ENCODE results near the gene SPATA7.

SPATA7 gene

DNA sequence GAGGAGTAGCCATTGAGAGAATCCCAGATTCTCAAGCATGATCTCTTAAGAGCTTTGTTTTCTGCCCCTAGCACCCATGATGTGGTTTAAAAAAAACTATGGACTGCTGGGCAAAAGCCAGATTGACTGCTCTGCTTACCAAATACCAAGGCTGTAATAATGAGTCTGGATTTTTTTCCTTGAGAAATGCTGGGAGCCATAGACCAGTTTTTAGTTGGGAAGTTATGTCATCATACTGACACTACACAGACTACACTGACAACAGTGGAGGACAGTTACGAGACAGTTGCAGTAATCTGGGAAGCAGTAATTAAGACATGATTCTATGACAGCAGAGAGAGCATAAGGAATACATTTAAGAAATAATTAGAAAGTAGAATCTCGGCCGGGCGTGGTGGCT, 35.8 kb downstream of the SPATA7 start:
- no peak for DNase-seq

DNA sequence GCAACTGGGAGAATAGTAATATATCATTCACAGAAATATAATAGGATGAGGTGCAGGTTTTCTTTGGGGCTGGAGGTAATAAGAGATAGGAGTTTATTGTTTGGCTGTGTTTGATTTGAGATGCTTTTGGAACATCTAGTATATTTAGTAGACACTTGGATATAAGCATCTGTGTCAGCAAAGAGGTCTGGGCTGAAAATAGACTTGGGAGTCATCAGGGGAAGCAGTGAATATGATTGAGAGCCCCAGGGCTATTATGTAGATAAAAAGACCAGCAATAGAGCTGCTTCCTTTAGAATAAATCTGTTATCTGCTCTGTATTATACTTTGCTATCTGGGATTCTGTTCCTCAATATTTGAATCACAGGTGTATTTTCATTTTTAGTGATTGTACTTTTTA, 36.6 kb downstream of the SPATA7 start:
- DNase-seq = no peak

DNA sequence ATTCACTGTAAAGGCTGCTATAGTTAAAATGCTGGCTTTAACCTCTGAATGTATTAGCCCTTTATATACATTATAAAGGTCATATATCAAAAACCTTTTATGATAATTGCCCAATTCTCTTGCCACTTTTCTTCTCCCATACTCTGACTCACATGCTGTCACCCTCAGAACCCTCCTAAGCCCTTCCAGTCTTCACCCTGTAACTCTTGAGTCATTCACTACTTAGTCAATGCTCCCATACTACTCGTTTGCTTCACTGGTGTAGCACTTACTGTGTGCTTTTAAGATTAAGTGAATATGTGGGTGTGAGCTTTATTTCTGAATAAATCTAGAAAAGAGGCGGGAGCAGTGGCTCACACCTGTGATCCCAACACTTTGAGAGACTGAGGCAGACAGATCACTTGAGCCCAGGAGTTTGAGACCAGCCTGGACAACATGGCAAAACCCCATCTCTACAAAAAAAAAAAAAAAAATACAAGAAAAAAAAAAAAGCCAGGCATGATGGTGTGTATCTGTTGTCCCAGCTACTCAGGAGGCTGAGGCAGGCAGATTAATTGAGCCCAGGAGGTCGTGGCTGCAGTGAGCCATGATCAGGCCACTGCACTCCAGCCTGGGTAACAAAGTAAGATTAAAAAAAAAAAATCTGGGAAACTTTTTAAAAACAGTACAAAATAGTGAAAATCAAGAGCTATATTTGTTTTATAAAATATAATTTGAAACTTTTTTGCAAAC, 37.6 kb downstream of the SPATA7 start:
- no peak for DNase-seq

DNA sequence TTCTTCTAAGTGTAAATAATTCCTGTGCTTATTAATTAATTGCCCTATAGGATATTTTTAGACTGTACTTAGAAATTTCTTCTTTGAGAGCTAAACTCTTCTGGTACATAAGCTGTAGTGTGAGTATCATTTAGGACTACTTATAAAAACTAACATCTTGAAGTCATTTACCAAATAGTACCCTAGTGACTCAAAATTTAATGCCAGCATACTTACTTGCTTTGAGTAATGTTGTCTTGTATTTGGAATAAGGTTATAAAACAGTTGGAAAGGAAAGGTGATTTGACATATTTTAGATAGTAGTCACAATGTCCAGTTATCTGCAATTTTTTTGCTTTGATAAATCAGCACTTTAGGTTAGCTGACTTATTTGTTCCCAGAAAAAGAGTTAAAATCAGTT, 39.1 kb downstream of the SPATA7 start:
- DNase-seq = no peak

DNA sequence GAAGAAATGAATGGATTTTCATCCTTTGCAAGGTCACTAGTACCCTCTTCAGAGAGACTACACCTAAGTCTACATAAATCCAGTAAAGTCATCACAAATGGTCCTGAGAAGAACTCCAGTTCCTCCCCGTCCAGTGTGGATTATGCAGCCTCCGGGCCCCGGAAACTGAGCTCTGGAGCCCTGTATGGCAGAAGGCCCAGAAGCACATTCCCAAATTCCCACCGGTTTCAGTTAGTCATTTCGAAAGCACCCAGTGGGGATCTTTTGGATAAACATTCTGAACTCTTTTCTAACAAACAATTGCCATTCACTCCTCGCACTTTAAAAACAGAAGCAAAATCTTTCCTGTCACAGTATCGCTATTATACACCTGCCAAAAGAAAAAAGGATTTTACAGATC, 40.8 kb downstream of the SPATA7 start:
- no peak for DNase-seq

DNA sequence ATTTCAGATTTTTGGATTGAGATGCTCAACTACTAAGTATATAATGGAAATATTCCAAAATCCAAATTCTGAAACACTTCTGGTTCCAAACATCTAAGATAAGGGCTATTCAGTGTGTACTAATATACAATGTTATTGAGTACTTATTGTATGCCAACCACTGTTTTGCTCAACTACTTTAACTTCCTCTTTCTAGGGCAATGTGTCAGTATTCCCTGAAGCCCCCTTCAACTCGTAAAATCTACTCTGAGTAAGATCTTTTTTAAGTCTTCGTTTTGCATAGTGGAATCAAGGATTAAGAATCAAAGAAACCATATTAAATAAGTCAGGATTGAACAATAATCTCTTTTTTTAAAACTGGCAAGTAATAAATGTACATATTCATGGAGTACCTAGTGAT, 45.5 kb downstream of the SPATA7 start:
- DNase-seq = no peak

DNA sequence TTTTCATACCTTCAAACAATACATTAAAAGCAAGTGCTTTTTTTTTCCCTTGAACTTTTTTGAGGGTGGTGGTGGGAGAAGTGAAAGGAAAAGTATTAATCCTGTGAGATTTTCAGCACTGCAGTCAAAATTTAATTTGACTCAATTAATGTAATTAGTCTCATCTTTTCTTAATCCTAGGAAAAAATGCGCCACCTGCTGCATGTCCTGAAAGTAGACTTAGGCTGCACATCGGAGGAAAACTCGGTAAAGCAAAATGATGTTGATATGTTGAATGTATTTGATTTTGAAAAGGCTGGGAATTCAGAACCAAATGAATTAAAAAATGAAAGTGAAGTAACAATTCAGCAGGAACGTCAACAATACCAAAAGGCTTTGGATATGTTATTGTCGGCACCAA, 52.2 kb downstream of the SPATA7 start:
- no peak for DNase-seq

DNA sequence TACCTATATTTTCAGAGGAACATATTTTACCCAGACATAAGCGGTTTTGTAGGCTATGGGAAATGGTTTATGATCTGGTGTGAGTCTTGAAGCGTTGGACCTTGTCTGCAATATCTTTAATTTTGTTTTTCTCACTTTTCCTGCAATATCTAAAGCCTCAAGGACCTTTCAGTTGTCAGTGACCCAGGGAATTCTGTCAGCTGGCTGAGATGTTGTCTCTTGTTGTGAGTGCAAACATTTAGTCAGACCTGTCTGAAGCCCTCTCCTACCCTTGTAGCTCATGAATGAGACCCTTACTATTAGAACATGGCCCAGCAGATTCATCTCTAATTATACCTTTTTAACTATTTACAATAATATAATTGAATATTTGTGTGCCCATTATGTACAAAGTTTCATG, 53.6 kb downstream of the SPATA7 start:
- DNase-seq = no peak

DNA sequence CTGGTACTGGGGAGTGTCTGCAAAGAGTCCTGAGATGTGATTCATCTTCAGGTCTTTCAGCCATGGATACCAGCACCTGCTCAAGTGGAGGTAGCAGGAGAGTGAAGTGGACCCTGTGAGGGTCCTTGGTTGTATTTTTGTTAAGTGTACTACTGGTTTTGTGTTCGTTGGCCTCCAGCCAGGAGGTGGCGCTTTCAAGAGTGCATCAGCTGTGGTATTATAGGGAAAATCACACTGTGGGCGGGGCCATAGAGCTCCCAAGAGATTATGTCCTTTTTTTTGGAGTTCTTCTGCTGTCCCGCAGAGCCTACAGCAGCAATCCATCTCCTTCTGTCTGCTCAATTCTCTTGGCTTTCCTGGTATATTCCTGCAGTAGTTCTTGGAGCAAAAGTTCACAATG, 66.8 kb downstream of the SPATA7 start:
- DNase-seq = no peak

DNA sequence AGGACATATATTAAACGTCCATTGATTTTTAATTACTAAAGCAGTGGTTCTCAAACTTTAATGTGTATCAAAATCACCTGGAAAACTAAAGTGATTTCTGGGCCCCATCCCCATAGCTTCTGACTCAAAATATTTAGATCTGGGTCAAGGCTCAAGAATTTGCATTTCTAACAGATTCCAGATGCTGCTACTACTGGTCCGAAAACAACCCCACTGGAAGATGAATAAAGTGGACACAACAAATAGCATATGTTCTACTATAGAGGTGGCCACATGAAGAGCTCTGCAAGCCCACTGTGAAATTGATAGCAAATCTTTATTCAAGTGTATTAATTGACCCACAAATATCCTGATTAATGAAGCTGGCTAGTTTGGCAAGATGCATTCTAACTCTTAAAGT, 69.4 kb downstream of the SPATA7 start:
- DNase-seq = no peak

DNA sequence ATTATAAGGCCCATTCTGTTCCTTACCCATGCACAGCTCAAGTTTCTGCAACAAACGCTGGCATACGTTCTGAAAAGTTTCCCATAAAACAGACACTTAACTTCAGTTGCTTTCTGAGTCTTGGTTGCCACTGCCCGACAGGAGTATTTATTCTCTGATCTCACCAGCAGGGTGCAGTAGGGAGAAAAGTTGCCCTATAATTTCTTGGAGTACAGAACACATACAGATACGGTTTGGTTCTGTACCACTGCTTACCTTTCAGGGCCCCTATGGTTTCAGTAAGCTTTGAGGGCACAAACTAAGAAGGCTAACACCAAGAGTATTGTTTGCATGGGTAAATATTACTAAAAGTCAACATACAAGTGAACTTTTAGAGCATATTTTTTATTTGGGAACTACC, 77.9 kb downstream of the SPATA7 start:
- no peak for DNase-seq

DNA sequence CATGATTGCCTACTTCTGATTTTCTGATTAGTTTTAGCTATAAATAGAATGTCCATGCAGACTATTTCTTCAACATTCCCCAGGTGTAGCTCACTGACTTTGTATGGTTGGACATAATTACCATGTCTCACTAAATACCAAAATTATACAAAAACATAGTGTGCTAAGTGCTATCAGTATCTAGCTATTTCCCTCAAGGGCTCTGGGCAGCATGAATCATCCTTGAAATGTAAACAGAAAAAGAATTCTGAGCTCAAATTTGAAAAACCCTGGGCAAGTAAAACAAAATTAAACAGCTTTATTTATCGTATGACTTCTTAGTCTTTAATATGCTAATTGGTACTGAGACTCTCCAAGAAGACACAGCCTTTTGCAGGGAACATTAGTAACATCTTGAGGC, 82.9 kb downstream of the SPATA7 start:
- no peak for DNase-seq

DNA sequence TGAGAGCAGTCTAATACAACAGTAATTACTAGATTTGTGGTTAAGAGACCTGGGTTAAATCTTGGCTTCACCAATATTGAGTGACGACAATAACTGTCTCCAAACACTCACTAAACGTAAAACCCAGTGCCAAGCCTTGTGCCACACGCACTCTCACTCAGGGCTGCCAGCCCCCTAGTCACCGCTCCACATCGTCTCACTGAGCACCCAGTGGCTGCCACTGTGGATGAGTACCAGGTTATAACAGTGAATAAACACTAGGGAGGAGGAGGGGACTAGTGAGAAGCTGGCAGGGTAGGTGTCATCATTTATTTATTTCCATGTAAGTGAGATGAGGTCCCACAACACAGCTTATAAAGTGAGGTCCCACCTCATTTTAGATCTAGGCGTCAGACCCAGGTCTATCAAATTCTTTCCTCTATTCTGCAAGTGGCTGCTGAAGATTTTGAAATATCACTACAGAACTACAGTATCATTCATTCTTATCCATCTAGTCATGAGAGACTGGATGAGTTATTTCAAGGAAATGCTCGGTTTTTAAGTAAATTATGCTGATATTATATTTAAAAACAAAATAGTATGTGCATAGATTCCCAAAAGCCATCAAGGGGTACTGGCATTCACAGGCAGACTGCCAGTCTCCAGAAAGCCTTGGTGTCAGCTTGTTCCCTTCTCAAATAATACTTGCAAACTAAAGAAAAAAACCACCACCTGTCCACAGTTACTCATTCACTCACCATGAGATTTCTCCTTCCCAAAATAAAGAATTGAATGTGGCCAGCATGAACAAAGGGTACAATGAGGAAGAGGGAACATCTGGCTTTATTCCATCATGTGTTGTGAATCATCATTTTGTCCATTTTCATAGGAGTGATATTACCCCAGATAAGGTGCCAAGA, 85.3 kb downstream of the SPATA7 start:
- no peak for DNase-seq

DNA sequence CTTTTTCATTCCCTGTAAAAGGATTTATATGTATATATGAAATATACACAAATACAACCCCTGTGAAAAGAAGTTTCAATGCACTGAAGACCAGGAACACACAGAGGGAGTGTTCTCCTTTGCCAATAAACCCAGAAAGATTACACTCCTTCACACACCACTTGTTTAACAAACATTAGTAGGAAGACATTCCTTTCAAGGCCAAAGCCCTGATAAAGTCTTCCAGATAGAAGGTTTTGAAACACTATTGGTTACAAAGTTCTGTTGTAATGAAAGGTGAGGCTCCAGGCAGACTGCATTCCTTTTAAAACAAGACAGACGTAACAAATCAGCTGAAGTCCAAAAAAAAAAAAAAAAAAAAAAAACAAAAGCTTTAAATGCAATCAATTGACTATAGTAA, 88.3 kb downstream of the SPATA7 start:
- DNase-seq = no peak

DNA sequence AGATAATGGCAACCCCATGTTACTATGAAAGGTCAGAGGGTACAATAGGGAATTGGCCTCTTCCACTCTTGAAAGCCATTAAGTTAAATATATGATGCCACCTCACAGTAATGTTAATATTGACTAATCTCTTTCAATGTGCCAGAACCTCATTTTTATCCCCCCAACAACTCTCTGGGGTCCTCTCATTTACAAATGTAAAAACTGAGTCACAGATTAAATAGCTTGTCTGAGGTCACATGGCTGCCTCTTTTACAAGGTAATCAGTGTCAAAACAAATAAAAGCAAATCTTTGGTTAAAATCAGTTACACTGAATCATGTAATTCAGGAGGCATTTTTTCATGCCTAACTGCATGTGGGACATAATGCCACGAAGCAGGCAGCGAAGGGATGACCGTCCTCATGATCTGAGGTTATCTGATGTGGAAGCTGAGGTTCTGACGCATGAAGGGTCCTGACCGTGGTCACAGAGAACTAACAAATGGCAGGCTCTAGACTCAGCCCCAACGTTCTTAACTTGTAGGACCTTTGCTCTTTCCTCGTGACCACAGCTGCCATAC, 90.8 kb downstream of the SPATA7 start:
- no peak for DNase-seq

DNA sequence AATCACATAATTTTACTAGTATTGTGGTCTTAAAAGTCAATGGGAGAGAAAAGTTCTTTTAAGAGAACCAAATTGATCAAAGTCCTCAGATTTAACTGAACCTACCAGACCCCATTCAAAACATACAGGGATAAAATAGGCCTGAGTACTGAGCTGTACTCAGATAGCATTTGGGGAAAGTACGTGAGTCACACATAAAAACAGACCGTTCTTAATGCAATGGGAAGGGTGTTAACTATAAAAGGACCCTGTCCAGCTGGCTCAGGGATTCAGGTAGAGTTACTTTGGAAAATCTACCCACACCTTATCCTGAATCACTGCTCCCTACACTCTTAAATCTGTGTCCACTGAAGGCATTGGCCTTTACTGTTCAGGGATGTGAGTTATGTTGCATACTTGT, 91.4 kb downstream of the SPATA7 start:
- DNase-seq = no peak

DNA sequence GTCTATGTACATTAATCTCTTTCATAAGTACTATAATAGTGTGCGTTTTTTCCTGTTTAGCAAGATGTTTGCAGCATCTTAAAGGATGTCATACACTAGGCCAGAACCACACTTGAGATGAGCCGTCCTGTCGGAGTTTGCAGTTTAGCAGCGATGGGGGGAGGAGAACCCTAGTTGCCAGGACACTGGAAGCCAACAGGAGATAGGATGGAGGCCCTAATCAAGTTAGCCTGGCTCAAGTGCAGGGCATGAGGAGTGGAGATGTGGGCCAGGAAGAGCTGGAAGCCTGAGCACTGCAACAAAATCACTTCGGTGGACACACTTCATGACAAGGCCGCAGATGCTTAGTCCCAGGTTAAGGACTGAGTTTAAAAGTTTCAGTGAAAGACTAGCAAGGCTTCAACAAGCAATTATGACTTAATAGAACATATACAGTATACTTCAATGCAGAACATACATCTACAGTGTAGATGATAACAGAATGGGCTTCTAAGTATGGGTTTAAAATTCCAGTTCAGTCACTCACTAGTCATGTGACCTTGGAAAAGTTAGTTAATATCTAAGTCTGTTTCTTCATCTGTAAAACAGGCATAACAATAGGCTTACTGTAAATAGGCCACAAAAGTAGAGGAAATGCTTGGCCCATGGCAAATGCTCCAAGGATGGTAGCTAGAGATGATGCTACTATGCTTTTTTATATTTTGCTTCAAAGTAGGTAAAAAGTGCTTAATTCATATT, 92.2 kb downstream of the SPATA7 start:
- no peak for DNase-seq

DNA sequence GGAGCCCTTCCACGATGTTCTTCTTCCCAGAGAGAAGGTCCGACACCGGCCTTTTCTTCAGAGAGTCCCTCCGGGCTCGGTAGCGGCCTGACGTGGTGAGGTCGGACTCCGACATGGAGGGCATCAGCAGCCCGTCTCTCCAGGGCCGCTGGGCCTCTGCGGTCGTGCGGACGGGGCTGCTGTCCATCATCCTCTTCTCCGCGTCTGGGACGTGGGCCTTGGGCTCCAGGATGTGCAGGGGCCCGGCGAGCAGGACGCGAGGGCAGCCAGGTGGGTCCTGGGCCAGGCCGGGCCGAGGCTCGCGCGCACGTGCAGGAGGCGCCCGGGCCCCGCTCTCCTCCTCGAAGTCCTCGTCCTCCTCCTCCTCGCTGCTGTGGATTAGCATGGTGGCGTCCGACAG, 93.5 kb downstream of the SPATA7 start:
- DNase-seq = no peak

DNA sequence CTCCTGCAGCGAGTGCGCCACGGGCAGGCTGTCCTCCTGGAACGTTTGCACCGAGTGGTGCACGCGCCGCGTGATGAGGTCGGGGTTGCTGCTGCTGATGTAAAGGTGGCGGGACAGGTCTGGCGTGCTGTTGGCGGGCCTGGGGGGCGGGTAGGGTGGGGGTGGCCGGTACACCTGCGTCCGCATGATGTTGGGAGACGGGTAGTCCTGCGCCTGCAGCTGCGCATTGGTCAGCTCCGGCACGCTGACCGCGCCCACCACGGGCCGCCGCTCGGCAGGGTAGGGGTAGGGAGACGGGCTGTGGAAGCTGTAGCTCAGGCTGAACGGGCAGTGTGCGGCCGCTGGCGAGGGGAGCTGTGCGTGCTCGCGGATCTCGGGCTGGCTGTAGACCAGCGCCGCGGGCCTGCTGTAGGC, 94.1 kb downstream of the SPATA7 start:
- DNase-seq = no peak

DNA sequence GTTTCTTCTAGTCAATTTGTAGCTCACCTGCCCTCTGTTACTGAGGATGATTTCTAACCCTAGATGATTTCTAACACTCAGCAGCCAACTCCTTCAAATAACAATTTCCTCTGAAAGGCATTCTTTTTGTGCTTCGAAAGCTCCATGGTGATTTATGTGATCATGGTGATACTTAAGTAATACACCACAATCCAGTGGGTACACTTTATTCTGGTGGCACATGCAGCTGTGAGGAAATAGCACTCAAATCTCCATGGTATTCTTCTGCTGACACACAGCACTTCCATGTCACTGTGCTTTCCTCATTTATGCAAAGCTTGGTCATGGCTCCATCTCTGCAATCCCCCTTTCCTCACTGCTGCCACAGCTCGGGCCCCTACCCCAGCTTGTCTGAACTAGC, 95.6 kb downstream of the SPATA7 start:
- no peak for DNase-seq

DNA sequence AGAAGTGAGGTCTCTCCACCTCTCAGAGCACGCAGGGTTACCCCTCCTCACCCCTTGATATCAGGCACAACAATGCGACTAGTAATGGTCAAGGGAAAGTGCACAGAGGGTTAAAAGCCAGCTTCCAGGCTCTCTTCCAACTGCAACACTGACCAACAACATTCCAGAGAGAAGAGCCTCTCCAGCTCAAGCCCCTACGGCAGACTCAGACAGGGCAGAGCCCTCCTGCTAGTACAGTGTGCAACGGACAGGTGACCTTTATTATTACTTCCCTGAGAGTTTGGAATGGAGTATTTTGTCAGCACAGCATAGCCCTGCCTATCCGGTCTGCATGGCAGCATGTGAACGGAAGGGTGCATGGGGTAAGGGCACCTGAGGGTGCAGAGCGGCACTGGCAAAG, 96.3 kb downstream of the SPATA7 start:
- DNase-seq = no peak

DNA sequence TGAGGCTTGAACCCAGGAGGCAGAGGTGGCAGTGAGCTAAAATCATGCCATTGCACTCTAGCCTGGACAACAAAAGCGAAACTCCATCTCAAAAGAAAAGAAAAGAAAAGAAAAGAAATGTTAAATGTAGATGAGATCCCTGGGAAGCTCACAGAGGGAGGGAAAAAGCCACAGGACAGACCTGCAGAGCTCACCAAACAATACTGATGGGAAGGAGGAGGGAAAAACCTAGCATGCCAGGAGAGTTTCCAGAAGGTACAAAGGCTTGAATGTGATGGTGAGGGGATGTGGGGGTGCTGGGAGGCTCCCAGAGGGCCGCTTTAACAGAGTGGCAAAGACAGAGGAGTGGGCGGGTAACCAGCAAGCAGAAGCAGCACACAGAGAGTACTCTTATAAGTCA, 97.1 kb downstream of the SPATA7 start:
- DNase-seq = no peak

Data from activated gamma-delta T cell (primary cell).